Stimulated activated CD8-positive, alpha-beta memory T cell treated with anti-CD3 and anti-CD28 coated beads, Interleukin-4, amount 100 ng/mL, for 24 hours (primary cell): ENCODE measurements around the gene EPHB3.

Experiments used
- DNase-seq: peaks from one replicate; pipeline ENCODE4 v3.0.0-alpha.2; 2020; ENCODE audit warnings: low read depth

The EPHB3 gene

GRCh38 chr3:184581331-184581855, 19.8 kb downstream of the EPHB3 start:
- DNase-seq, result no peak

GRCh38 chr3:184582646-184583577, 21.3 kb downstream of the EPHB3 start:
- DNase-seq, result no peak

- no peak for DNase-seq
These were observed 22.2 kb downstream of the EPHB3 start for GRCh38 chr3:184583578-184584451.

GRCh38 chr3:184584464-184584891, 22.9 kb downstream of the EPHB3 start:
- DNase-seq, result no peak

- no peak for DNase-seq
These were observed 24.0 kb downstream of the EPHB3 start for GRCh38 chr3:184585545-184585944.

- no peak for DNase-seq
These were observed 25.3 kb downstream of the EPHB3 start for GRCh38 chr3:184586851-184587250.

GRCh38 chr3:184588776-184589175, 27.2 kb downstream of the EPHB3 start:
- no peak for DNase-seq

- DNase-seq, result no peak
These were observed 29.2 kb downstream of the EPHB3 start for GRCh38 chr3:184590795-184591194.

- no peak for DNase-seq
These were observed 30.2 kb downstream of the EPHB3 start for GRCh38 chr3:184591789-184592188.

GRCh38 chr3:184592371-184593219, 31.0 kb downstream of the EPHB3 start:
- DNase-seq, result no peak

- no peak for DNase-seq
These were observed 31.8 kb downstream of the EPHB3 start for GRCh38 chr3:184593220-184593927.

GRCh38 chr3:184593928-184594303, 32.3 kb downstream of the EPHB3 start:
- no peak for DNase-seq

GRCh38 chr3:184594371-184595001, 32.9 kb downstream of the EPHB3 start:
- no peak for DNase-seq

GRCh38 chr3:184595726-184596125, 34.1 kb downstream of the EPHB3 start:
- DNase-seq, result no peak

- no peak for DNase-seq
These were observed 34.6 kb downstream of the EPHB3 start for GRCh38 chr3:184596233-184596632.

- DNase-seq, result no peak
These were observed 35.4 kb downstream of the EPHB3 start for GRCh38 chr3:184596886-184597575.

- no peak for DNase-seq
These were observed 36.4 kb downstream of the EPHB3 start for GRCh38 chr3:184597829-184598573.

- no peak for DNase-seq
These were observed 37.0 kb downstream of the EPHB3 start for GRCh38 chr3:184598574-184598927.

- no peak for DNase-seq
These were observed 37.6 kb downstream of the EPHB3 start for GRCh38 chr3:184599143-184599542.
